Fibroblast of villous mesenchyme (primary cell): ENCODE results near the gene EIF3A. TPM values are rescaled to one million over a fixed set of nuclear protein-coding genes. Genes with fewer than 3 reads are reported as not detected.

Source experiments
- DNase-seq: peaks from one replicate; pipeline ENCODE4 v3.0.0-alpha.2; 2010; ENCODE audit warnings: low read depth
- H3K4me3 ChIP-seq: 2 replicates; pipeline ENCODE4 v1.5.1; 2011; ENCODE audit warnings: low read depth, mild to moderate bottlenecking, low read length
- total RNA-seq: library from RNA; depleted of rRNA; stranded (reverse); fragments of >200 nt; gene quantifications from 2 replicates; pipeline ENCODE4 v1.2.3, GENCODE V29; 2012
- TF ChIP-seq, protein P1 (sequence below): IDR thresholded peaks from 2 replicates; pipeline ENCODE4 v1.5.1; 2012; ENCODE audit warnings: low read depth, mild to moderate bottlenecking, low read length; ENCODE audit not compliant: insufficient read depth

Gene EIF3A
- total RNA-seq, 1 donor: 119 TPM

- no peak overlapping the region for H3K4me3 ChIP-seq
- TF ChIP-seq, protein P1, sequence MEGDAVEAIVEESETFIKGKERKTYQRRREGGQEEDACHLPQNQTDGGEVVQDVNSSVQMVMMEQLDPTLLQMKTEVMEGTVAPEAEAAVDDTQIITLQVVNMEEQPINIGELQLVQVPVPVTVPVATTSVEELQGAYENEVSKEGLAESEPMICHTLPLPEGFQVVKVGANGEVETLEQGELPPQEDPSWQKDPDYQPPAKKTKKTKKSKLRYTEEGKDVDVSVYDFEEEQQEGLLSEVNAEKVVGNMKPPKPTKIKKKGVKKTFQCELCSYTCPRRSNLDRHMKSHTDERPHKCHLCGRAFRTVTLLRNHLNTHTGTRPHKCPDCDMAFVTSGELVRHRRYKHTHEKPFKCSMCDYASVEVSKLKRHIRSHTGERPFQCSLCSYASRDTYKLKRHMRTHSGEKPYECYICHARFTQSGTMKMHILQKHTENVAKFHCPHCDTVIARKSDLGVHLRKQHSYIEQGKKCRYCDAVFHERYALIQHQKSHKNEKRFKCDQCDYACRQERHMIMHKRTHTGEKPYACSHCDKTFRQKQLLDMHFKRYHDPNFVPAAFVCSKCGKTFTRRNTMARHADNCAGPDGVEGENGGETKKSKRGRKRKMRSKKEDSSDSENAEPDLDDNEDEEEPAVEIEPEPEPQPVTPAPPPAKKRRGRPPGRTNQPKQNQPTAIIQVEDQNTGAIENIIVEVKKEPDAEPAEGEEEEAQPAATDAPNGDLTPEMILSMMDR: no peak
- DNase-seq: no peak
Observed at GRCh38 chr10:119060107-119060506, 20.5 kb downstream of the EIF3A start.

DNA sequence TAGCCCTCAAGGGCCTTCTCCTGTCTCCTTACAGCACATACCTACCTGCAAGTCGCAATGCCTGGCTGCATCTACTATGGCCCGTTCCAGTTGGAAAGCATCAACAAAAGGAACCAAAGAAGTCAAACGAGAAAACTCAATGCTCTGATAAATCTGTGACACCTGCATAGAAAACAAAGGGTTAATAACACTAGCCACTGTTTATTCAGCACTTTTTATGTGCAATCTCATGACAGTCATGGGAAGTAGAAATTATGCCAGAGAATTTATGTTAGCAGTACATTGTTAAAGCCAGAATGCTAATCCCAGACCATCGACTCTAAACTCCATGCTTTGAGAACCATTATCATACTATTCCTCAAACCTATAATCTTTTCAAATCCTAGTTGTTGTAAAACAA lies 21.1 kb downstream of the EIF3A start:
- no peak for DNase-seq
- TF ChIP-seq, protein P1: no peak
- H3K4me3 ChIP-seq: no peak overlapping the region

DNA sequence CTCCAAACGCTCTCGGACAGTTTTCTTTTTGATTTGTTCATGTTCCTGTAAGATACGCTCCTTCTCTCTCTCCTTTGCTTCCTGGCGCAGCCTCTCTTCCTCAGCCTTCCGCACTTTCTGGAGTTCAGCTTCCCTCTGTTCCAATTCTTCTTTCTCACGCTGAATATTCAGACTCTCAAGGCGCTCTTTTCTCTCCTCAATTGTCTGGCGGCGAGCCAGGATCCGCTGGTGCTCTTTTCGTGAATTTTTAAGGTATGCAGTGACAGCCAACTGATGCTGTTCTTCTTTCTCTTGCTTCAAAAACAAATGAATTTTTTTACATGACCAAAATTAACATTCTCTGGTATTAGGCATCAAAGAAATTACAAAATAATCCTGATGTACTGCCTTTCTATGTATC lies 22.6 kb downstream of the EIF3A start:
- no peak overlapping the region for H3K4me3 ChIP-seq
- TF ChIP-seq, protein P1: no peak
- no peak for DNase-seq

- no peak for DNase-seq
- no peak overlapping the region for H3K4me3 ChIP-seq
- TF ChIP-seq, protein P1: no peak
Observed at GRCh38 chr10:119055472-119055871, 25.1 kb downstream of the EIF3A start.

- no peak overlapping the region for H3K4me3 ChIP-seq
- no peak for DNase-seq
- TF ChIP-seq, protein P1: no peak
Observed at GRCh38 chr10:119051775-119052174, 28.8 kb downstream of the EIF3A start.

DNA sequence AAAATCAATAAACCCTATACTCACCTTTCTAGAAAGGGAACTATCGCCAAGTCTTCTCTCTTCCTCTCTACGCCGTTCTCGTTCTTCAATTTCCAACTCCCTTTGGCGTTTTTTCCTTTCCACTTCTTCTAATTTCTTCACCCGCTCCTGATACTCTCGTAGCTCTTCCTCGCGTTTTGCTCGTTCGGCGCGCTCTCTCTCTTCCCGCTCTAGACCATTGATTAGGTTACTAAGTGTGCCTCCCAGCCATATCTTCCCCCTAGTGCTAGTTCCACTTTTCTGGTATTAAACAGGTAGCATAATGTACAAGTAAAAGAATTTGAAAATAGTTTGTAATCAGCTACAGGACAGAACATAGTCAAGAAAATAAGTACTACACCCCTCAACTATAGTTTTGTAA lies 30.8 kb downstream of the EIF3A start:
- H3K4me3 ChIP-seq: no peak overlapping the region
- DNase-seq: no peak
- TF ChIP-seq, protein P1: no peak

DNA sequence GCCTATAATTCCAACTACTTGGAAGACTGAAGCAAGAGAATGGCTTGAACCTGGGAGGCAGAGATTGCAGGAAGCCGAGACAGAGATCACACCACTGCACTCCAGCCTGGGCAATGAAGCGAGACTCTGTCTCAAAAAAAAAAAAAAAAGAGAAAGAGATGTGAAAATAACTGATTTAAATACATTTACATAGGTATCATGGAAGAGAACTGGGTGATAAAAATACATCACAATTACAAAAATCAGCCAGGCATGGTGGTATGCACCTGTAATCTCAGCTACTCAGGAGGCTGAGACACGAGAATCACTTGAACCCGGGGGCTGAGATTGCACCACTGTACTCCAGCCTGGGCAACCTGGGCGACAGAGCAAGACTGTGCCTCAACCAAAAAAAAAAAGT lies 31.3 kb downstream of the EIF3A start:
- TF ChIP-seq, protein P1: no peak
- DNase-seq: no peak
- no peak overlapping the region for H3K4me3 ChIP-seq
